ENCODE data around the gene TMEM60. TPM values are rescaled to one million over a fixed set of nuclear protein-coding genes. Genes with fewer than 3 reads are reported as not detected.
"Not testable (repeated sequence)": the region's sequence is repeated elsewhere in the genome, so short reads cannot be mapped to it uniquely, and the experiment has no call there.

TMEM60 gene
- total and polyA plus RNA-seq, 8 donors: 8.8 to 18.2 (median 14.5) TPM; not detected in 2

GRCh38 chr7:77786741-77787140, 11.5 kb downstream of the TMEM60 start:
- Histone ChIP-seq H3K27me3 (no peaks in the 10 kb centered on the region), H3K4me3 (no peak overlapping the region), H3K36me3 (peaks cover 0 to 30% (median 4%) of the 10 kb centered on the region in 4 donors), H3K27ac (no peak overlapping the region), H3K9me3 (no peaks in the 10 kb centered on the region), H3K4me1 (peaks cover 0 to 15% (median 9%) of the 10 kb centered on the region in 4 donors)
- intact Hi-C loops (cut with DNase I; ENCODE audit: low total_unique reads): no loop called here
- no peak for DNase-seq
- TF ChIP-seq EP300 (IDR thresholded peaks at IDR 0.05): no peak

- intact Hi-C loops (cut with DNase I; ENCODE audit: low total_unique reads): no loop called here
- DNase-seq: no peak
- TF ChIP-seq CTCF (IDR thresholded peaks at IDR 0.05) (no peak), POLR2AphosphoS5 (IDR thresholded peaks at IDR 0.05) (no peak), POLR2A (IDR thresholded peaks at IDR 0.05) (no peak), EP300 (IDR thresholded peaks at IDR 0.05) (no peak)
- Histone ChIP-seq H3K4me3 (no peak overlapping the region), H3K9me3 (no peaks in the 10 kb centered on the region), H3K36me3 (peaks cover 0 to 31% (median 7%) of the 10 kb centered on the region in 4 donors), H3K27ac (no peak overlapping the region), H3K27me3 (no peaks in the 10 kb centered on the region), H3K4me1 (peaks cover 0 to 8% (median 2%) of the 10 kb centered on the region in 4 donors)
- WGBS, 5 donors: 95 to 98% (median 97%) methylated on average over 3 of the region's 3 CpGs
Measured at GRCh38 chr7:77786018-77786417, 12.2 kb downstream of the TMEM60 start.

- H3K9me3 ChIP-seq; intact Hi-C loops (cut with DNase I; ENCODE audit: low total_unique reads); DNase-seq; H3K4me1 ChIP-seq; H3K27me3 ChIP-seq; H3K27ac ChIP-seq; H3K4me3 ChIP-seq: not testable (repeated sequence)
- H3K36me3 ChIP-seq: peaks cover 0 to 47% (median 22%) of the 10 kb centered on the region in 4 donors
- 93 to 99% (median 96%) methylated on average over 10 of the region's 10 CpGs for WGBS, 5 donors
Measured at GRCh38 chr7:77784426-77784825, 13.8 kb downstream of the TMEM60 start.

- Histone ChIP-seq H3K4me1 (peaks cover 0 to 9% (median 3%) of the 10 kb centered on the region in 4 donors), H3K9me3 (no peaks in the 10 kb centered on the region), H3K27ac (no peak overlapping the region), H3K27me3 (no peaks in the 10 kb centered on the region), H3K36me3 (peaks cover 3 to 55% (median 31%) of the 10 kb centered on the region in 4 donors), H3K4me3 (no peak overlapping the region)
- 76 to 91% (median 85%) methylated on average over 3 of the region's 3 CpGs for WGBS, 5 donors
- intact Hi-C loops (cut with DNase I; ENCODE audit: low total_unique reads): no loop called here
- TF ChIP-seq EP300 (IDR thresholded peaks at IDR 0.05) (no peak), POLR2AphosphoS5 (IDR thresholded peaks at IDR 0.05) (no peak), POLR2A (IDR thresholded peaks at IDR 0.05) (no peak), CTCF (IDR thresholded peaks at IDR 0.05) (no peak)
- no peak for DNase-seq
Measured at GRCh38 chr7:77783545-77783944, 14.7 kb downstream of the TMEM60 start.

GRCh38 chr7:77783111-77783510, 15.1 kb downstream of the TMEM60 start:
- Histone ChIP-seq H3K9me3 (no peaks in the 10 kb centered on the region), H3K36me3 (peaks cover 3 to 59% (median 35%) of the 10 kb centered on the region in 4 donors), H3K4me1 (peaks cover 0 to 9% (median 3%) of the 10 kb centered on the region in 4 donors), H3K4me3 (no peak overlapping the region), H3K27ac (no peak overlapping the region), H3K27me3 (no peaks in the 10 kb centered on the region)
- no peak for DNase-seq
- intact Hi-C loops (cut with DNase I; ENCODE audit: low total_unique reads): no loop called here
- 57 to 83% (median 76%) methylated on average over 1 of the region's 1 CpG for whole genome bisulfite sequencing, 5 donors
- TF ChIP-seq EP300 (IDR thresholded peaks at IDR 0.05): no peak
- TF ChIP-seq CTCF (IDR thresholded peaks at IDR 0.05): no peak
- TF ChIP-seq POLR2AphosphoS5 (IDR thresholded peaks at IDR 0.05): no peak
- TF ChIP-seq POLR2A (IDR thresholded peaks at IDR 0.05): no peak
